SK-N-DZ (cell line): ENCODE measurements around the gene SNRNP200.
"Not testable (repeated sequence)": the region's sequence is repeated elsewhere in the genome, so short reads cannot be mapped to it uniquely, and the experiment has no call there.

Experiments
- DNase-seq: peaks from one replicate; pipeline ENCODE4 v3.0.0-alpha.2; 2015; ENCODE audit warnings: low spot score

Gene SNRNP200

DNA sequence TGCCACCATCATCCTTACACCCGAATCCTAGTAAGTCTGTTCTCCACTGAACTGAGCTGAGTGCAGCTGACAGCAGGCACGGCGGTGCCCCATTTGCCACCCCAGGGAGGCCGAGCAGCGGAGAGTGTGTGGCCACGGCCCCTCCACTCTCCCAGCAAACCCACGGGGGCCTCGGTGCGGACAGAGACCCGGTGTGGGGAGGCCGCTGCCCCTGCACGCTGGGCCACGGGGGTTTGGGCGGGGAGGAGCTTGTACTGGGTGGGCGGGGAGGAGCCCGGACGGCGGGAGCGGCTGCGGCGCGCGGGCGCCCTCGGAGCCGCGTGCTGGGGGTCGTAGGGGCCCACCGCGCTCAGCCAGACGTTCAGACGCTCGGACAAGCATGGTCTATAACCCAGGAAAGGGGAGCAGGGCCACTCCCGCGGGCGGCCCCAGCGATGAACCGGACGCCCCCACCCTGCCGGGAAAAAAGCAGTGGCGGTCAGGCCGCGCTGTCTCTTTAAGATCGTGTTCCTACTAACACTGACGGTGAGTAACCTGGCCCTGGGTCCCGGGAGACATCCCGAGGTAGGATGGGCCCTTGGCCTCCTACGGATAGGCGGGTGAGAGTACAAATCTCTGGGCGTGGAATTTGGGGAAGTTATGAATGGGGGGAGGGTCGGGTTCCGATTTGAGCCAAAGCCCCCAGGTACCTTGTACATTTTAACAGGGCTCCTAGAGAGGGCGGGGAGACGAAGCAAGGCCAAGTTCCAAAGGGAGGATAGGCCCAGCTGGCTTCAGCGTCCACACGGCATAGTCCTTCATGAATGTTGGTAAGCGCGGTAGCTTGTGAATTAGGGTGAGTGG, 19.9 kb upstream of the SNRNP200 start, which contains the start of gene ITPRIPL1:
Gene ITPRIPL1, plus strand, starts transcription at position 277 of the 843 bp plus-strand sequence. Its CDS starts 523 bp downstream, at position 800.
- peak; percentile 56 for DNase-seq

DNA sequence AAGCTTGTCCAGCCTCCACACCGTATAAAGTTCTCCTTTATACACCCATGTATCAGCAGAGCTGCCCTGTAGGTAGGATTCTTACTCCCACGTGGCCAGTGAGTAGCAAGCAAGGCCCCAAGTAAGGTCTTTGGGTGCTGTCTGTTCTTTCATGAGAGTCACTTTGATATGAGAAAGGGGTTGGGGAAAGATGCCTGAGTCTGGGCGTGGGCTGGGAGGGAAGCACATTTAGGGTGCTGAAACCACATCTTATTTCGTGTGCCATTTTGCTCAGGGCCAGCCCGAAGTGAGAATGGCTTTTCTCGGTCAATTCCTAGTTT, 19.3 kb upstream of the SNRNP200 start:
- no peak for DNase-seq

DNA sequence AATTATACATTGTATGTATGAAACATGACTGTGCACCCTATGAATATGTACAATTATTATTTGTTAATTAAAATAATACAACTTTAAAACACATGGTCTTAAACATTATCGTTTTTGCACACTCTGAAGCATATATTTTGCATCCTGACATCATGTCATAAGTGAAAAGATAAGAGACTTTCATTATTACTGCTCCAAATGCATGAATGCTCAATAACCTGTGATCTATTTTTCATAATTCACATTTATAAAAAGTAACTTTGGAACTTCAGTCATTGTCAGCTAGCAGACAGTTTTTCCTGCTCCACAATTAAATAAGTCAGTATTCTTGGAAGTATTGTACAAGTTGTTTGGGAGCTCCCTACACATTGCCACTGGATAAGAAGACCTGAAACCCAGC, 18.5 kb upstream of the SNRNP200 start:
- no peak for DNase-seq

DNA sequence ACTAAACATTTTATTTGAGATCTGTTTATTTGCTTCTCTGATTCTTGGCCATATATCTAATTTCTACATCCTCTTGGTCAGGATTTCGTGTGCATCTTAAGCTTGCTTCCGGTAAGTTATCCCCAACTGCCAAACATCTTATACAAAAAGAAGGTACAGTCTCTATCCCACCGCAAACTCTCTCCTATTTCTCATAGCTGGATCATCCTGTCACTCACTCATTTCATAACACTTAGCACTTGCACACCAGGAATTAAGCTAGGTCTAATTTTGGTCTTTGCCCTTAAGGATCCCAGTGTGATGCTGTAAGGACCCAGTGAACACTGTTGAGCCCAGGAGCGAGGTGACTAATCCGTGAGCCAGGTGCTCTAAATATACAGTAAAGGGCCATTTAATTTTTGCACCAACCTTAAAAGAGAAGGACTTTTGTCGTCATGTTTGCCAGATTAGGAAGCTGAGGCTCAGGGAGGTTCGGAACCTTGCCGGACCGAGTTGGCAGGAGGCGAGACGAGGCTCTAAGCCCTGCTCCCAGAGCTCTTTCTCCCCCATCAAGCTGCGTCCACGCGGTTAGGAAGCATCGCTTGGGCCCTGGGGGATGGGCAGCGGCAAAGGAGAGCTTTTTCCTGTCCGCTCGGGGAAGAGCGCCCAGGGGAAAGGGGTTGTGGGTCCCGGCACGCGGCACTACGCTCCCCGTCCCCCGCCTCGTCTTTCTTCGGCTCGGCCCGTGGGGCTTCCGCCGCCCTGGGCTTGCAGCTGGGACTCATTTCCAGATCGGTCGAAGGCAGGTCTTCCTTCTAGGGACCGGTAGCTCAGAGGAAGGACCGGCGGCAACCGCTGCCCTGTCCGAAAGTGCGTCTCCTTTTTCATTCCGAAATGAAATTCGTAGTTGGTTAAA, 15.6 kb upstream of the SNRNP200 start:
- peak; percentile 78 for DNase-seq

DNA sequence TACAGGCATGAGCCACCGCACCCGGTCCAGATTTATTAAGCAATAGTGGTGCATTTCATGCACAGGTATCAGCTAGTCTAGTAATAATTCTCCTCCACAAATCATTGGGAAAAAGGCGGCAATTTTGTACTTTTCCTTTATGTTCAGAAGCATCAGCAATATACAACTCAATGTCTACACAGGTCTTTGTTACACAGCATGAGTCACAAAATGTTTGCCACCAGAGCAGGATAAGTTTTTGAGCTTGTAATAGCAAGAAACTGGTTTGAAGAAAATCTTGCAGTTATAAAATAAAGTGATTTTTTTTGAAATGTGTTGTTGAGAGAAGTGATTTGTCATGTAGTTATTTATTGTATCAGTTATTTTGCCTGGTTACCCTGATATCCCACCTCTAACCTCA, 15.0 kb upstream of the SNRNP200 start:
- DNase-seq = no peak

DNA sequence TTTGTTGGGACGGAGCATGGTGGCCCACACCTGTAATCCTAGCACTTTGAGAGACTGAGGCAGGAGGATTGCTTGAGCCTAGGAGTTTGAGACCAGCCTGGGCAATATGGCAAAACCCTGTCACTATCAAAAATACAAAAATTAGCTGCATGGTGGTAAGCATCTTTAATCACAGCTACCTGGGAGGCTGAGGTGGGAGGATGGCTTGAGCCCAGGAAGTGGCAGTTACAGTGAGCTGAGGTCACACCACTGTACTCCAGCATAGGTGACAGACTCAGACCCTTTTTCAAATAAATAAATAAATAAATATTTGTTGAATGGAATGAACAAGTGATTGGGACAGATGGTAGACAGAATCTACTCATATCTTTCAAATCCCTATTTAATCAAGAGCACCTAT, 14.1 kb upstream of the SNRNP200 start:
- no peak for DNase-seq

DNA sequence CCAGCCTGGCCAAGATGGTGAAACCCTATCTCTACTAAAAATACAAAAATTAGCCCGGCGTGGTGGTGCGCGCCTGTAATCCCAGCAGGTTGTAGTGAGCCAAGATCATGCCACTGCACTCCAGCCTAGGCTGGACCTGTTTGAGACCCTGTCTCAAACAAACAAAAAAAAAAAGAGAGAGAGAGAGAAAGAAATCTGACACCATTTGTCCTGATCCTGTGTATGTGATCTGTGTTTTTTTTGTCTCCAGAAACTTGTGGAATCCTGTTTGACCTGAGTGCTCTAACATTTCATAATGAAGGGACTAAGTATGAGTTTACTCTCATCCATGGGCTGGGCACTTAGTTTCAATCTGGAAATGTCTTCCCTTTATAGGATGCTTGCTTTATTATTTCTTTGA, 13.4 kb upstream of the SNRNP200 start:
- no peak for DNase-seq

DNA sequence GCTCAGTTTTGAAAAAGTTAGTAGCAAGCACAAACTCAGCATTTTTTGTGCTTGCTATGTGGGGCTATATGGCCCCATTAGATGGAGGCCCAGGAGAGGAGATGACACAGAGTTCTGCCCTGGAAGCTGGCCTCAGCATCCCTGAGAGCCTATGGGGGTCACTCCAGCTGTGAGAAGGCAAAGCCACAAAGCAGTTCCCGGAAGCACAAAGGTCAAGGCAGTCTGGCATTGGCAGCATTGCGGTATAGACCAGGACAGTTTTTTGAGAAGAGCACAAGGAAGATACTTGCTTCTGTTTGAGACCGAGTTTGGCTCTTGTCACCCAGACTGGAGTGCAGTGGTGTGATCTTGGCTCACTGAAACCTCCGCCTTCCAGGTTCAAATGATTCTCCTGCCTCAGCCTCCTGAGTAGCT, 12.2 kb upstream of the SNRNP200 start:
- DNase-seq = no peak

DNA sequence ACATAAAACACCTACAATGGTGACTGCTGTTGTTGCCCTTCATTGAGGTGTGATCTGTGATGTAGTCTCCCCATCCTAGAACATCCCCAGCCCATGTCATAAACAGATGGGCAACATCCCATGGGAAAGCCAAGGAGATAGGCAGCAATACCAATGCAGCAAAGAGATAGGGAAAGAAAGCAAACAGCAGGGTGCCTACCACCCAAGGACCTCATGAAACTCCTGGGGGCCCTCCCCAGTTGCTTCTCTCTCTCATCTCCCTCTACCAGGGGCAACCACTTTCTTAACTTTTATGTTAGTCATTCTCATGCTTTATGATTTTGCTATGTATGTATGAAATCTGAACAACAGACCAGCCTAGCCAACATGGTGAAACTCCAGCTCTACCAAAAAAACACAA, 11.7 kb upstream of the SNRNP200 start:
- no peak for DNase-seq

DNA sequence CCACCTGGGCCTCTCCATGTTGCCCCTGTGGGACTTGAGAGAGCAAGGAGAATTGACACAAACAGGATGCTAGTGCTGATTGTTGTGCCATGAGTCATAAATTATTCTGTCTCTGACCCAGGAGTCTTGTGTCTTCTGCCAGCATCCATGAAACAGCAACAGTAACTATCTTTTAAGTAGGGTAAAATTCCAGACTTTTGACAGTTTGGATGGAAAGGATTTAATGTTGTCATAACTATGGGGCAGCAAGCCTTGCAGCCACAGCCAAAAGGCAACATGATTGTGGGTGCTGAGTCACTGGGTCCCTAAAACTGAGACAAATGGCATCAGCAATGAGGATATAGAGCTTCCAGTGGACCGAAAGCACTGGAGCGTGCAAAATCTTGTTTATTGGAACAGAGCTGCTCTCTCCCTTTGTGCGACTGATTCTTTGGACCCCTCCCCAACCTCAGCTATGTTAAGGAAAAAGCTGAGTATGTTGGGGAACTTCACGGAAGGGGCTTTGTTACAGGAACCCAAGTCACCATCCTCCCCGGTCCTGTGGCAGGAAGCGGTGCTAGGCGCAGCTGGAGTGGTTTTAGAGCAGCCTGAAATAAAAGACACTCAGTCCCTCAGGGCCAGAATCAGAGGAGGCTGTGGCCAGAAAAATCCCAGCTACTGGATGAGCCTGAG, 10.2 kb upstream of the SNRNP200 start:
- no peak for DNase-seq

DNA sequence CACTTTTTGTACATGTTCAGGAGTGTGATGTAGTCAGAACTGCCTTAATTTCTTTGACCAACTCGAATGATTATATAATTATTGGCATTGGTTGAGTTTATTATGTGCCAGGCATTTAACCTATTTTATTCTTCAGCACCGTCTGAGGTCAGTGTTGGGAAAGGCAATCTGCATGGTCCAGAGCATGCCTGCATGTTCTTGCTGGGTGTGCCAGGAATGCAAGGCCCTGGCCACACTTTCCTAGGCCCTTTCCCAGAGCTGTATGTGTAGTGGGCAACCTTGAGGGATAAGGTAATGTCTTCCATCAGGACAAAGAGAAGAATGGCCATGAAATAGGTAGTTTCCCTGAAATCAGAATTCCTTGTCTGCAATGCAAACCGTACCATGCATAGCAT, 9.7 kb upstream of the SNRNP200 start:
- no peak for DNase-seq

DNA sequence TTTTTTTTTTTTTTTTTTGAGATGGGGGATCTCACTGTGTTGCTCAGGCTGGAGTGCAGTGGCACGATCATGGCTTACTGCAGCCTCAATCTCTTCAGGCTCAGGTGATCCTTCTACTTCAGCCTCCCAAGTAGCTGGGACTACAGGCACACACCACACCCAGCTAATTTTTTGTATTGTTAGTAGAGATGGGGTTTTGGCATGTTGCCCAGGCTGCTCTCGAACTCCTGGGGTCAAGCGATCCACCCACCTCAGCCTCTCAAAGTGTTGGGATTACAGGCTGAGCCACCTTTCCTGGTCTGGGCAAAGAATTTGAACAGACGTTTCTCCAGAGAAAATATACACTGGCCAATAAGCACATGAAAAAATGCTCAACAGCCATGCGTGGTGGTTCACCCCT, 2.9 kb upstream of the SNRNP200 start:
- DNase-seq = no peak

DNA sequence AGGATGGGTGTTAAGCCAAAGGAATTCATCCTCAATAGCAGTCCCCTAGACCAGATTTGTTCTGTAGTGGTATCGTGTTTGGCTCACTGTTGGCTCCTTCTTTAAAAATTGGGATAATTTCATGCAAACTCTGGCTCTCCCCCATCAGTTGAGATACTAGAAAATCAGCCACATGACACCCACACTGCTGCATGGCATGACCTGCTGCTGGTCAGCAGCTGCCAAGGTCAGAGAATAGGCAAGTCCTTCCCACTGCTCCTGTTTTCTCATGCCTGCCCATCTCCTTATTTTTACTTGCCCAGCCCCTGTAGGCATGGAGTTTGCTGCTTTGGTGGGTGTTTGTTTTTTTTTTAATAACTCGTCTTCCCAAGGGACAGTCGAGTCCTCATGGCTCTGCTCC, 1.0 kb upstream of the SNRNP200 start:
- no peak for DNase-seq

DNA sequence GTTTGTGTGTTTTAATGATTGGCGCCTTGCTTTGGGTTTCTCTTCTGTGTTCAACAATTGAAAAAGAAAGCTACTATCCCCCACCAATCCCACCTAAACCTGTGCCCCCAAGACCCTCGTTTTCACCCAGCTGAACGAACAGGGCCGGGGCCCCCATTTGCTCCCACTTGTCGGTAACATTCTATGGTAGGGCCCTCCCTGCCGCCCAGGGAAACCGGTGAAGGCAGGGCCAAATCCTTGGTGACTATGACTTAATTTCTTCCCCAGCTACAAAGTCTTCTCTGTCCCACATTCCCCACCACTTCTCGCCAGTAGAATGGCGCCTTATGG, 598 bp upstream of the SNRNP200 start:
- no peak for DNase-seq

DNA sequence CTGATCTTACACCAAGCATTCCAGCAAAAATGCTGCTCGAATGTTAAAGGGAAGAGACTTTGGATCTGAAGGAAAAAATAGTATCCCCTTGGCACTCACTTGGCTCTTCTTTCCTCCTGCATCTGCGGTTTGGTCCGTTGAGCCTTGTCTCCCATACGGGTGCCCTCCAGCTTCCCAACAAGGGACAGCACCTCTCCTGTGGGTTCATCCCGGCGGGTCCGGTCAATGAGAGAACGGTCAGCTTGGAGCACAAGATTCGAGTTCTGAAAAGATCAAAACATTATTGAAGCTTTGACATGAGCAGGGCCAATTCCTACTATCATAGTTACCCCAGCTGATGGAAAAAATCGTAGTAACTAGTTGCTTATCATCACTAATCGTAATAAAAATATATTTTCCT, 740 bp downstream of the SNRNP200 start:
- no peak for DNase-seq

DNA sequence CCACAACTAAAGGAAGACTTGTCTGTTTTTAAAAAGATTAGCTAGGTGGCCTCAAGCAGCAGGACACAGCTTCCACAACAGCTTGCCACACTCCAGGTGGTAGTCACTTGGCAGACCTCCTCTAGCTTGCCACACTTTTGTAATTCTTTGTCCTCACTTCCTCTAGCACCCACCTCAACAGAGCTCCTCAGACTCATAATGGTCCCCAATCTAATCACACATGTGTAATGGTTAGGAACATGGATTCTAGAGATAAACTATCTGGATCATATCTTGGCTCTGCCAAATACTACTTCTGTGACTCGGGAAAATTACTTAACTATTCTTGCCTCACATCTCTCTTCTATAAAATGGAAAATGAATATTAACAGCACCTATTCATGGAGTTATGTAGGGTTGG, 3.5 kb downstream of the SNRNP200 start:
- DNase-seq = no peak

DNA sequence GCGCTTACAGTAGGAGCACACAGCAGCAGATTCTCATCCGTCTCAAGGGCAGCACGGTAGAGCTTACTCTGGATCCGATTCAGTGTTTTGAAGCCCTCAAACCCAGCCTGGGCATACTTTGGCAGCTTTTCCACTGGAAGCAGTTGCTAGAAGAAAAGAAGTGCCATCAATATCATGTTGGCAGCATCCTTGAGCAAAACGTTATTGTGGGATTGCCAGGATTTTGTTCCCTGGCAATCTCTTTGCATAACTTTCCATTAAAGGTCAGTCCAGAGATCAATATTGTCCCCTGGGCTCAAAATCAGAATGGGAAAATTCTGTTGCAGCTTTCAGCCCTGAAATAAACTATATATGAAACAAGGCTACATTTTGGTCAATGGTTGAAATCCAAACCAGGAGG, 8.4 kb downstream of the SNRNP200 start:
- no peak for DNase-seq

DNA sequence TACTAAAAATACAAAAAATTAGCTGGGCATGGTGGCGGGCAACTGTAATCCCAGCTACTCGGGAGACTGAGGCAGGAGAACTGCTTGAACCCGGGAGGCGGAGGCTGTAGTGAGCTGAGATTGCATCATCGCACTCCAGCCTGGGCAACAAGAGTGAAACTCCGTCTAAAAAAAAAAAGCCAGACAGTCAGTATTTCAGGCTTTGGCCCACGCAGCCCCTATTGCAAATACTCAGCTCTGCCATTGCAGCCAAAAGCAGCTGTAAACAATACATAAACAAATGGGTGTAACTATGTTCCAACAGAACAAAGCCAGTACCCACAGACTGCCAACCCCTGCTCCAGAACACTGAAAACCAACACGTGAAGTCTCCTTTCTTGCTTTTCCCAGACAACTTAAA, 11.1 kb downstream of the SNRNP200 start:
- DNase-seq = not testable (repeated sequence)

DNA sequence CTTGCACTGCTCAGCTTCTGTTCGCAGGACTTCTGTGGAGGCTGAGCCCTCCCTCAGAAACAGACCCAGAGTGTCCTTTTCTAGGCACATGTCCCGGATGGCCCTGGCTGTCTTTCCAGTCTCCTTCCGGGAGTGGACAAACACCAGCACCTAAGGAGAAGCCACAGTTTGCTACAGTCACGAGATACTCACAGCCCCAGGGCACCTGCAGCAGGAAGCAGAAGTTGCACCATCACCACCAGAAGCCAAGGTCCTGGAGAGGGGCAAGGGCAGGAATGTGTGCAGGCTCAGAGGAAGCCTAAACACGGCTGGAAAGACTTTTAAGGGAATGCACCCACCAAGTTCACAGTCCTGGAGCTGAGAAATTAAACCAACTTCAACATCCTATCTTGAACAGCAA, 13.6 kb downstream of the SNRNP200 start:
- no peak for DNase-seq

DNA sequence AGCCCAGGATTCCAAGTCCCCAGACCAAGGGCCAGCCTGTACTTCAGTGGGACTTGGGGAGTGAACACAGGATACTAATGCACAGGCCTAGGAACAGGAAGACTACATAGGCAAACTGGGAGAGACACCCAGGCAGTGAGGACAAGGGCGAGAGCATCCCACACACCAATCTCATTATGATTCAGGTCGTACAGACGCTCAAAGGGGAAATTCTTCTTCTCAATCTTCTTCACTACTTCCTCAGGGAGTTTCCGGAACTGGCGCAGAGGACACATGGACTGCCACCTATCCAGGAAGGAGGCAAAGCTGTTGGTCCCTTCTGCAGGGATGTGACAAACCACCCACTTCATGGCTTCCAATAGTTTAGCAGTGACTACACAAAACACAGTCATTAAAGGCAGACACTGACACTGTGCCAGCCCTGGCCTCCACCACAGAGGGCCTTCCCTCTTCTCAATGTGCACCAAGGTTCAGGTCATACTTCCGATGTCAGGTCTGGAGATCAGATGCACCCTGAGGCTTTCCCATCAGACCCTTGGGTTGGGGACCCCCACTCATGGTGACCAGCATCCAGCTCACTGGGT, 18.0 kb downstream of the SNRNP200 start:
- DNase-seq = no peak

DNA sequence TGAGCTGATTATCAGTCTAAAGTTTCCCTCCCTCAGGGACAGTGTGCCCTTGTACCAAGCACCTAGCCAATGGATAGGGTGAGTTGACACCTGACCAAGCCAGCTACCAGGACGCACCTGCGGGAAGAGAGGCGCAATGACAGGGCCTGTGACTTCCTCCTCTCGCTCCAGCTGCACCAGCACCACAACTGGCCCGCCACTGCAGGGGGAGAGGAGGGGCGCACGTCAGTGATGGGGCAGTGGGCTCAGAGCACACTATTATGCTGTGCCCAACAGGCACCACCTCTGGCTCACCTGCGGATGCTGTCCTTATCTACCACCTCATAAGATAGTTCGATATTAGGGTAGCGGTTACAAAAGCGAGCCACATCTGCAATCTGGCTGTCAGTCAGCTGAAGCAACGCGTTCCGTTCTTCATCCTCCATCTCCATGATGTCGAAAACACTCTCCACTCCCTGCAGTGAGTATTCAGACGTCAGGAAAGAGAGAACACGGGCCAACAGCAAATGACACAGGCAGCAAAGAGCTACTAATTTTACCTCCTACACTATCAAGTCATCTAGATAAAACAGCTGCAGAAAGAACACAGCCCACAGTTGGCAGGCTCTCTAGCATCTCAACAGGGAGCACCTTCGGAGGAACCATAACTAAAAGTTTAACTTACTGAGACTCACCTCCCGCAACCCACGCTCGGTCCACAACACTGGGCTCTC, 28.4 kb downstream of the SNRNP200 start:
- no peak for DNase-seq
